Natural killer cell (primary cell): Measurements from ENCODE around the gene TEFM. TPM values are rescaled to one million over a fixed set of nuclear protein-coding genes. Genes with fewer than 3 reads are reported as not detected.
"Not testable (repeated sequence)": the region's sequence is repeated elsewhere in the genome, so short reads cannot be mapped to it uniquely, and the experiment has no call there.

Experiments used
- ATAC-seq, 3 donors: fragments of 150-1000 bp in 2 of 3; fragments of 200-7000 bp in 1 of 3; cut with Tn5 transposase; 1 replicate in 1 of 3; 2 replicates in 2 of 3; pipeline ENCODE4 v1.10.0; 2021; ENCODE audit warnings: mild to moderate bottlenecking in 2 of 3, moderate library complexity in 2 of 3
- DNase-seq, 2 donors: peaks; one replicate each; pipeline versions ENCODE4 v3.0.0 to v3.0.0-alpha.2; 2013 to 2021; ENCODE audit warnings: mixed read lengths in 1 of 2
- H3K27ac ChIP-seq: one replicate; pipeline ENCODE4 v1.5.1; 2013; ENCODE audit warnings: mild to moderate bottlenecking, low read length
- H3K27me3 ChIP-seq: one replicate; pipeline ENCODE4 v1.6.1; 2013; ENCODE audit warnings: low read length; ENCODE audit not compliant: control insufficient read depth, insufficient read depth
- H3K36me3 ChIP-seq: one replicate; pipeline ENCODE4 v1.6.1; 2013; ENCODE audit warnings: low read length; ENCODE audit not compliant: control insufficient read depth, insufficient read depth
- H3K4me1 ChIP-seq: one replicate; pipeline ENCODE4 v1.6.1; 2013; ENCODE audit warnings: low read length; ENCODE audit not compliant: control insufficient read depth, insufficient read depth
- H3K4me3 ChIP-seq: one replicate; pipeline ENCODE4 v1.5.1; 2013; ENCODE audit warnings: low read length
- H3K9me3 ChIP-seq: one replicate; pipeline ENCODE4 v1.6.1; 2013; ENCODE audit warnings: low read length; ENCODE audit not compliant: control insufficient read depth, insufficient read depth
- H3K27ac Mint-ChIP-seq, 2 donors: one replicate each; pipeline ENCODE4 v1.8.0; 2022; ENCODE audit warnings: mild to moderate bottlenecking in 2 of 2, mixed read lengths in 2 of 2, moderate library complexity in 1 of 2
- H3K27me3 Mint-ChIP-seq, 2 donors: one replicate each; pipeline ENCODE4 v1.8.0; 2022; ENCODE audit warnings: low read depth in 2 of 2, mixed read lengths in 2 of 2
- H3K36me3 Mint-ChIP-seq: one replicate; pipeline ENCODE4 v1.8.0; 2022; ENCODE audit warnings: mixed read lengths
- H3K4me1 Mint-ChIP-seq, 2 donors: one replicate each; pipeline ENCODE4 v1.8.0; 2022; ENCODE audit warnings: mixed read lengths in 2 of 2
- H3K4me3 Mint-ChIP-seq: one replicate; pipeline ENCODE4 v1.8.0; 2022; ENCODE audit warnings: mild to moderate bottlenecking, moderate library complexity, mixed read lengths
- H3K9me3 Mint-ChIP-seq, 2 donors: one replicate each; pipeline ENCODE4 v1.8.0; 2022; ENCODE audit warnings: mixed read lengths in 2 of 2
- CTCF ChIP-seq: fragments of 200-600 bp; IDR thresholded peaks from one replicate; pipeline ENCODE4 v1.8.0; 2022; ENCODE audit warnings: antibody characterized with exemption
- WGBS: methylation state at CpG from one replicate; pipeline ENCODE4 v1.1.7; 2013; ENCODE audit warnings: missing lambda C conversion rate; ENCODE audit not compliant: insufficient coverage; 5-methylcytosine and 5-hydroxymethylcytosine counted together
- intact Hi-C: fragments of 100-400 bp; cut with micrococcal nuclease; formaldehyde crosslinking; loops from one replicate; pipeline ENCODE4 v1.14.2; 2022
- total RNA-seq, 4 donors: library from RNA; stranded (reverse); fragments of 120-200 nt in 1 of 4; gene quantifications; one replicate each; pipeline versions ENCODE4 v1.2.3 to v1.2.4, GENCODE V29; 2013 to 2022

The TEFM gene
- total RNA-seq, 3 donors from 2014 or later (not counting 1 experiment from before 2014, with no cell fraction given) = 6.3 to 12.9 (median 10.5) TPM

GRCh38 chr17:30930495-30930894 is 24.5 kb upstream of the TEFM start:
- Mint-ChIP-seq H3K27ac (no peak overlapping the region), H3K4me1 (no peaks in the 10 kb centered on the region), H3K36me3 (no peaks in the 10 kb centered on the region), H3K9me3 (no peaks in the 10 kb centered on the region), H3K4me3 (no peak overlapping the region), H3K27me3 (peaks cover 4 to 13% of the 10 kb centered on the region in 2 donors)
- 100% methylated on average over 3 of the region's 3 CpGs for WGBS
- H3K27me3 ChIP-seq = no peaks in the 10 kb centered on the region
- H3K4me1 ChIP-seq = no peaks in the 10 kb centered on the region
- no peaks in the 10 kb centered on the region for H3K36me3 ChIP-seq
- intact Hi-C loops = no loop called here
- no peak for DNase-seq
- TF ChIP-seq CTCF = no peak
- no peak for ATAC-seq
- no peaks in the 10 kb centered on the region for H3K9me3 ChIP-seq
- H3K27ac ChIP-seq = no peak overlapping the region
- no peak overlapping the region for H3K4me3 ChIP-seq

- H3K27me3 ChIP-seq, ATAC-seq, H3K4me3 Mint-ChIP-seq, H3K9me3 Mint-ChIP-seq, H3K4me3 ChIP-seq, H3K36me3 Mint-ChIP-seq, H3K27ac ChIP-seq, DNase-seq, H3K4me1 ChIP-seq, intact Hi-C loops, H3K36me3 ChIP-seq, H3K27ac Mint-ChIP-seq, H3K4me1 Mint-ChIP-seq, H3K9me3 ChIP-seq: not testable (repeated sequence)
- WGBS = 90% methylated on average over 2 of the region's 3 CpGs
- peaks cover 7 to 13% of the 10 kb centered on the region in 2 donors for H3K27me3 Mint-ChIP-seq
These were observed 23.8 kb upstream of the TEFM start for GRCh38 chr17:30929861-30930260.

- Mint-ChIP-seq H3K27ac (no peak overlapping the region), H3K36me3 (no peaks in the 10 kb centered on the region), H3K4me1 (no peaks in the 10 kb centered on the region), H3K4me3 (no peak overlapping the region), H3K9me3 (no peaks in the 10 kb centered on the region), H3K27me3 (peaks cover 11 to 13% of the 10 kb centered on the region in 2 donors)
- no peaks in the 10 kb centered on the region for H3K36me3 ChIP-seq
- no peaks in the 10 kb centered on the region for H3K9me3 ChIP-seq
- H3K4me3 ChIP-seq = no peak overlapping the region
- H3K4me1 ChIP-seq = no peaks in the 10 kb centered on the region
- no peak overlapping the region for H3K27ac ChIP-seq
- TF ChIP-seq CTCF = no peak
- intact Hi-C loops = no loop called here
- ATAC-seq (no peak), DNase-seq (no peak)
- peaks cover 5% of the 10 kb centered on the region for H3K27me3 ChIP-seq
- WGBS = 83% methylated on average over 8 of the region's 8 CpGs
These were observed 23.1 kb upstream of the TEFM start for GRCh38 chr17:30929081-30929633.

GRCh38 chr17:30928584-30928983 is 22.5 kb upstream of the TEFM start:
- H3K9me3 Mint-ChIP-seq = no peaks in the 10 kb centered on the region
- no peaks in the 10 kb centered on the region for H3K36me3 Mint-ChIP-seq

More at GRCh38 chr17:30928584-30928983, 22.5 kb upstream of the TEFM start:
- Mint-ChIP-seq H3K4me1 (no peaks in the 10 kb centered on the region), H3K27me3 (peaks cover 13% of the 10 kb centered on the region in 2 donors), H3K27ac (no peak overlapping the region), H3K4me3 (no peak overlapping the region)
- Histone ChIP-seq H3K36me3 (no peaks in the 10 kb centered on the region), H3K27me3 (peaks cover 5% of the 10 kb centered on the region), H3K4me3 (no peak overlapping the region), H3K4me1 (no peaks in the 10 kb centered on the region), H3K9me3 (no peaks in the 10 kb centered on the region), H3K27ac (no peak overlapping the region)
- DNase-seq = no peak
- TF ChIP-seq CTCF = no peak
- intact Hi-C loops = no loop called here
- WGBS = 90% methylated on average over 3 of the region's 3 CpGs
- no peak for ATAC-seq
